Hepatocyte (in vitro differentiated cells): ENCODE results near the gene TMEM238.
"Not testable (repeated sequence)": the region's sequence is repeated elsewhere in the genome, so short reads cannot be mapped to it uniquely, and the experiment has no call there.

Experiments
- CTCF ChIP-seq: fragments of 200-600 bp; sonication (generic); IDR thresholded peaks from 2 replicates; pipeline ENCODE4 v1.5.1; 2016; ENCODE audit warnings: antibody characterized with exemption, mild to moderate bottlenecking; ENCODE audit not compliant: poor library complexity
- EZH2 ChIP-seq: fragments of 200-600 bp; sonication (generic); IDR thresholded peaks from 2 replicates; pipeline ENCODE4 v1.6.1; 2016; ENCODE audit warnings: antibody characterized with exemption, mild to moderate bottlenecking, borderline replicate concordance

- not testable (repeated sequence) for TF ChIP-seq EZH2, CTCF
Observed at GRCh38 chr19:55409179-55409578, 25.1 kb upstream of the TMEM238 start.
